HepG2 (cell line): ENCODE data around the gene CRLF3. TPM values are rescaled to one million over a fixed set of nuclear protein-coding genes. Genes with fewer than 3 reads are reported as not detected.
A peak's percentile ranks its signal among the peaks of the same experiment; 100 is the strongest.

Source experiments
- BORCS8-MEF2B ChIP-seq: sonication (generic); formaldehyde crosslinking; IDR thresholded peaks from 2 replicates; pipeline ENCODE4 v1.8.0; 2022; ENCODE audit warnings: mild to moderate bottlenecking, missing genetic modification reagents
- EED ChIP-seq: sonication (generic); formaldehyde crosslinking; IDR thresholded peaks from 2 replicates; pipeline ENCODE4 v1.5.0; 2020; ENCODE audit warnings: mild to moderate bottlenecking, missing genetic modification reagents
- HMG20B ChIP-seq: conservative IDR thresholded peaks from 2 replicates; pipeline ENCODE4 v1.6.1; 2016; ENCODE audit warnings: missing genetic modification reagents, missing compliant biosample characterization
- HNRNPL ChIP-seq: fragments of 200-400 bp; formaldehyde crosslinking; IDR thresholded peaks from 2 replicates; pipeline ENCODE4 v1.6.1; 2017; ENCODE audit warnings: mild to moderate bottlenecking, low read depth, low read length
- HNRNPLL ChIP-seq: fragments of 200-400 bp; formaldehyde crosslinking; IDR thresholded peaks from 2 replicates; pipeline ENCODE4 v1.6.1; 2017; ENCODE audit warnings: mild to moderate bottlenecking, low read depth, low read length; ENCODE audit not compliant: poor library complexity, severe bottlenecking
- KDM1A ChIP-seq: IDR thresholded peaks from 2 replicates; pipeline ENCODE4 v1.6.1; 2016; ENCODE audit warnings: missing compliant biosample characterization
- NFE2L1 ChIP-seq: sonication (generic); formaldehyde crosslinking; IDR thresholded peaks from 2 replicates; pipeline ENCODE4 v1.4.0; 2020; ENCODE audit warnings: missing genetic modification reagents, mild to moderate bottlenecking, borderline replicate concordance
- RARG ChIP-seq: sonication (generic); formaldehyde crosslinking; IDR thresholded peaks from 2 replicates; pipeline ENCODE4 v1.4.0; 2020; ENCODE audit warnings: low read depth, mild to moderate bottlenecking, missing genetic modification reagents
- RBM39 ChIP-seq: fragments of 200-400 bp; formaldehyde crosslinking; IDR thresholded peaks from one replicate; pipeline ENCODE4 v1.6.1; 2018; ENCODE audit warnings: antibody characterized with exemption, mild to moderate bottlenecking, low read depth, low read length; ENCODE audit not compliant: poor library complexity, severe bottlenecking
- RFXAP ChIP-seq: sonication (generic); formaldehyde crosslinking; IDR thresholded peaks from 2 replicates; pipeline ENCODE4 v1.4.0; 2020; ENCODE audit warnings: missing genetic modification reagents, borderline replicate concordance
- YEATS4 ChIP-seq: sonication (generic); formaldehyde crosslinking; IDR thresholded peaks from 2 replicates; pipeline ENCODE4 v1.4.0; 2020; ENCODE audit warnings: missing genetic modification reagents, borderline replicate concordance
- ZFYVE20 ChIP-seq: sonication (generic); formaldehyde crosslinking; IDR thresholded peaks from 2 replicates; pipeline ENCODE4 v1.8.0; 2023; ENCODE audit warnings: low read depth, mild to moderate bottlenecking, moderate library complexity, missing genetic modification reagents, borderline replicate concordance
- ZNF124 ChIP-seq: sonication (generic); formaldehyde crosslinking; IDR thresholded peaks from 2 replicates; pipeline ENCODE4 v1.4.0; 2020; ENCODE audit warnings: missing genetic modification reagents
- ZNF160 ChIP-seq: sonication (generic); formaldehyde crosslinking; IDR thresholded peaks from 2 replicates; pipeline ENCODE4 v1.8.0; 2022; ENCODE audit warnings: mild to moderate bottlenecking, inconsistent platforms, missing genetic modification reagents
- ZNF180 ChIP-seq: sonication (generic); formaldehyde crosslinking; IDR thresholded peaks from 2 replicates; pipeline ENCODE4 v1.4.0; 2020; ENCODE audit warnings: low read depth, missing genetic modification reagents, borderline replicate concordance
- ZNF331 ChIP-seq: sonication (generic); formaldehyde crosslinking; IDR thresholded peaks from 2 replicates; pipeline ENCODE4 v1.4.0; 2020; ENCODE audit warnings: missing genetic modification reagents
- ZNF44 ChIP-seq: sonication (generic); formaldehyde crosslinking; IDR thresholded peaks from 2 replicates; pipeline ENCODE4 v1.5.1; 2020; ENCODE audit warnings: mild to moderate bottlenecking, missing genetic modification reagents
- ZNF460 ChIP-seq: sonication (generic); formaldehyde crosslinking; IDR thresholded peaks from 2 replicates; pipeline ENCODE4 v1.5.1; 2020; ENCODE audit warnings: missing genetic modification reagents, mild to moderate bottlenecking, borderline replicate concordance
- ZNF543 ChIP-seq: sonication (generic); formaldehyde crosslinking; IDR thresholded peaks from 2 replicates; pipeline ENCODE4 v1.4.0; 2020; ENCODE audit warnings: mild to moderate bottlenecking, missing genetic modification reagents
- ZNF549 ChIP-seq: sonication (generic); formaldehyde crosslinking; IDR thresholded peaks from 2 replicates; pipeline ENCODE4 v1.5.0; 2020; ENCODE audit warnings: missing genetic modification reagents
- ZNF761 ChIP-seq: sonication (generic); formaldehyde crosslinking; conservative IDR thresholded peaks from 2 replicates; pipeline ENCODE4 v1.4.0; 2020; ENCODE audit warnings: mild to moderate bottlenecking, missing genetic modification reagents
- polyA plus RNA-seq, 8 experiments: library from polyadenylated mRNA; depleted of rRNA in 3 of 8; stranded (reverse) in 7 of 8; unstranded in 1 of 8; fragments of >200 nt; fragmentation: Illumina TruSeq in 4 of 8; extraction: Trizol in 4 of 8; gene quantifications; 2 replicates each; pipeline versions ENCODE4 v1.2.1 to v1.2.3, GENCODE V29; 2011 to 2016; ENCODE audit warnings: low read depth in 4 of 8, missing spikeins in 1 of 8, mixed read lengths in 1 of 8; ENCODE audit not compliant: insufficient read depth in 1 of 8
- total RNA-seq, 5 experiments: library from RNA; depleted of rRNA; stranded (reverse); fragments of >200 nt; fragmentation: Illumina TruSeq; extraction: Trizol; gene quantifications; 2 replicates each; pipeline ENCODE4 v1.2.3, GENCODE V29; 2016; ENCODE audit warnings: low read depth in 1 of 5
- TF ChIP-seq, protein P1 (sequence below): sonication (generic); formaldehyde crosslinking; IDR thresholded peaks from 2 replicates; pipeline ENCODE4 v1.5.1; 2020; ENCODE audit warnings: missing genetic modification reagents, mild to moderate bottlenecking, borderline replicate concordance
- TF ChIP-seq, protein P2 (sequence below): IDR thresholded peaks from 2 replicates; pipeline ENCODE4 v1.6.1; 2016; ENCODE audit warnings: low read depth
- TF ChIP-seq, protein P3 (sequence below): IDR thresholded peaks from 2 replicates; pipeline ENCODE4 v1.6.1; 2012; ENCODE audit warnings: inconsistent platforms
- TF ChIP-seq, protein P4 (sequence below): sonication (generic); formaldehyde crosslinking; IDR thresholded peaks from 2 replicates; pipeline ENCODE4 v1.9.0; 2021; ENCODE audit warnings: missing genetic modification reagents, mild to moderate bottlenecking, borderline replicate concordance

Gene CRLF3
- total and polyA plus RNA-seq, 2 of the 13 experiments (the other 11 are each of a cell fraction or from before 2014, with no cell fraction given): 6.4 to 9.1 TPM

DNA sequence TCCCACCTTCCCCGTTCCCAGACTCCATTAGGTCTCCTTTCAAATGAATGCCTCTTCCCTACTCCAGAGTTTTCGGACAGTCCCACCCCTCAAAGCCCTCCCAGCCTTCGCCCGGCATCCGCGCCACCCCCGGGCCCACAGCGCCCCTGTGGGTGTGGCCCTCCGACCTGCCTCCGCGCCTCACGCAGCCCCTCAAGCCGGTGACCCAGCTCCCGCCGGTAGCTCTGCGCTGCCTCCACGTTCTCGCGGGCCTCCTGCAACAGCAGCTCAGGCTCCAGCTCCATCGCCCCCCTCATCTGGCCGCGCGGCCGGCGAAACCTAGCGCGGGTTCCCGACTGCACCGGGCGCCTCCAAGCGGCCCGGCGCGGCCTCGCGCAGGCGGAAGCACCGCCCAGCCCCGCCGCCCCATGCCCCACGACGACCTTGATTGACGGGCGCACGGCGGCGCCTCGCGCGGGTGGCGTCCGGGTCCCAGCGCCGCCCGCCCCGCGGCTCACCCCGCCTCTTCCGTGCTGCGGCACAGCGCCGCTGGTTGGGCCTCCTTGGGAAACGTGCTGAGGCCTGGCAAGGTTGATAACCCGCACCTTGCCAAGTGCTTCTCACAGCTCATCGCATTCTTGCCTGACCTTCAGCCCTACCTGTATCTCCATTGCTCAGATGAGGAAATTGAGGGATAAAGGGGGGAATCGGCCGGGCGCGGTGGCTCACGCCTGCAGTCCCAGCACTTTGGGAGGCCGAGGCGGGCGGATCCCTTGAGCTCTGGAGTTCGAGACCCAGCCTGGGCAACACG, at the start of gene CRLF3 (continued):
- no peak for TF ChIP-seq ZNF124 (CRISPR knock-in tag)
- TF ChIP-seq HNRNPLL: peak; percentile 77
- TF ChIP-seq RFXAP (CRISPR knock-in tag): no peak; the same call in 1 of the 2 replicates
- 0 out of 2 replicates have a peak, but pooled peaks have one; percentile 74 for TF ChIP-seq EED
- TF ChIP-seq RBM39: peak; percentile 66
- TF ChIP-seq NFE2L1 (CRISPR knock-in tag): no peak
- TF ChIP-seq ZNF160: no peak
- peak; percentile 96 for TF ChIP-seq ZNF460 (CRISPR knock-in tag)
- TF ChIP-seq, protein P1, sequence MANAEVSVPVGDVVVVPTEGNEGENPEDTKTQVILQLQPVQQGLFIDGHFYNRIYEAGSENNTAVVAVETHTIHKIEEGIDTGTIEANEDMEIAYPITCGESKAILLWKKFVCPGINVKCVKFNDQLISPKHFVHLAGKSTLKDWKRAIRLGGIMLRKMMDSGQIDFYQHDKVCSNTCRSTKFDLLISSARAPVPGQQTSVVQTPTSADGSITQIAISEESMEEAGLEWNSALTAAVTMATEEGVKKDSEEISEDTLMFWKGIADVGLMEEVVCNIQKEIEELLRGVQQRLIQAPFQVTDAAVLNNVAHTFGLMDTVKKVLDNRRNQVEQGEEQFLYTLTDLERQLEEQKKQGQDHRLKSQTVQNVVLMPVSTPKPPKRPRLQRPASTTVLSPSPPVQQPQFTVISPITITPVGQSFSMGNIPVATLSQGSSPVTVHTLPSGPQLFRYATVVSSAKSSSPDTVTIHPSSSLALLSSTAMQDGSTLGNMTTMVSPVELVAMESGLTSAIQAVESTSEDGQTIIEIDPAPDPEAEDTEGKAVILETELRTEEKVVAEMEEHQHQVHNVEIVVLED: peak; percentile 46; the same call in 1 of the 2 replicates
- no peak for TF ChIP-seq HNRNPL
- peak; percentile 41; the same call in 1 of the 2 replicates for TF ChIP-seq YEATS4 (CRISPR knock-in tag)
- TF ChIP-seq, protein P2, sequence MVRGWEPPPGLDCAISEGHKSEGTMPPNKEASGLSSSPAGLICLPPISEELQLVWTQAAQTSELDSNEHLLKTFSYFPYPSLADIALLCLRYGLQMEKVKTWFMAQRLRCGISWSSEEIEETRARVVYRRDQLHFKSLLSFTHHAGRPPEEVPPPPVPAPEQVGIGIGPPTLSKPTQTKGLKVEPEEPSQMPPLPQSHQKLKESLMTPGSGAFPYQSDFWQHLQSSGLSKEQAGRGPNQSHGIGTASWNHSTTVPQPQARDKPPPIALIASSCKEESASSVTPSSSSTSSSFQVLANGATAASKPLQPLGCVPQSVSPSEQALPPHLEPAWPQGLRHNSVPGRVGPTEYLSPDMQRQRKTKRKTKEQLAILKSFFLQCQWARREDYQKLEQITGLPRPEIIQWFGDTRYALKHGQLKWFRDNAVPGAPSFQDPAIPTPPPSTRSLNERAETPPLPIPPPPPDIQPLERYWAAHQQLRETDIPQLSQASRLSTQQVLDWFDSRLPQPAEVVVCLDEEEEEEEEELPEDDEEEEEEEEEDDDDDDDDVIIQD (CRISPR knock-in tag): no peak
- TF ChIP-seq ZNF331 (CRISPR knock-in tag): peak; percentile 61; the same call in 1 of the 2 replicates
- TF ChIP-seq RARG (CRISPR knock-in tag): no peak
- TF ChIP-seq ZNF180: no peak
- TF ChIP-seq, protein P3, sequence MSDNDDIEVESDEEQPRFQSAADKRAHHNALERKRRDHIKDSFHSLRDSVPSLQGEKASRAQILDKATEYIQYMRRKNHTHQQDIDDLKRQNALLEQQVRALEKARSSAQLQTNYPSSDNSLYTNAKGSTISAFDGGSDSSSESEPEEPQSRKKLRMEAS: peak; percentile 94
- TF ChIP-seq HMG20B (CRISPR knock-in tag): no peak
- no peak for TF ChIP-seq ZNF44 (CRISPR knock-in tag)
- TF ChIP-seq ZNF549: no peak
- TF ChIP-seq BORCS8-MEF2B (CRISPR knock-in tag): peak; percentile 95
- TF ChIP-seq KDM1A: peak; percentile 65; the same call in 1 of the 2 replicates
- TF ChIP-seq ZNF761 (CRISPR knock-in tag): peak; percentile 68; the same call in 1 of the 2 replicates
- TF ChIP-seq, protein P4, sequence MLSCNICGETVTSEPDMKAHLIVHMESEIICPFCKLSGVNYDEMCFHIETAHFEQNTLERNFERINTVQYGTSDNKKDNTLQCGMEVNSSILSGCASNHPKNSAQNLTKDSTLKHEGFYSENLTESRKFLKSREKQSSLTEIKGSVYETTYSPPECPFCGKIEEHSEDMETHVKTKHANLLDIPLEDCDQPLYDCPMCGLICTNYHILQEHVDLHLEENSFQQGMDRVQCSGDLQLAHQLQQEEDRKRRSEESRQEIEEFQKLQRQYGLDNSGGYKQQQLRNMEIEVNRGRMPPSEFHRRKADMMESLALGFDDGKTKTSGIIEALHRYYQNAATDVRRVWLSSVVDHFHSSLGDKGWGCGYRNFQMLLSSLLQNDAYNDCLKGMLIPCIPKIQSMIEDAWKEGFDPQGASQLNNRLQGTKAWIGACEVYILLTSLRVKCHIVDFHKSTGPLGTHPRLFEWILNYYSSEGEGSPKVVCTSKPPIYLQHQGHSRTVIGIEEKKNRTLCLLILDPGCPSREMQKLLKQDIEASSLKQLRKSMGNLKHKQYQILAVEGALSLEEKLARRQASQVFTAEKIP: no peak
- peak; percentile 21; the same call in 1 of the 2 replicates for TF ChIP-seq ZNF543 (CRISPR knock-in tag)
- TF ChIP-seq ZFYVE20 (CRISPR knock-in tag): no peak
